ENCODE measurements around the gene KCNJ6. TPM values are rescaled to one million over a fixed set of nuclear protein-coding genes. Genes with fewer than 3 reads are reported as not detected.
A peak's percentile ranks its signal among the peaks of the same experiment; 100 is the strongest.

Gene KCNJ6
- total and polyA plus RNA-seq, 2 of the 8 experiments (the other 6 are each of a cell fraction or from before 2014, with no cell fraction given), result 0.51 to 1.2 TPM

DNA sequence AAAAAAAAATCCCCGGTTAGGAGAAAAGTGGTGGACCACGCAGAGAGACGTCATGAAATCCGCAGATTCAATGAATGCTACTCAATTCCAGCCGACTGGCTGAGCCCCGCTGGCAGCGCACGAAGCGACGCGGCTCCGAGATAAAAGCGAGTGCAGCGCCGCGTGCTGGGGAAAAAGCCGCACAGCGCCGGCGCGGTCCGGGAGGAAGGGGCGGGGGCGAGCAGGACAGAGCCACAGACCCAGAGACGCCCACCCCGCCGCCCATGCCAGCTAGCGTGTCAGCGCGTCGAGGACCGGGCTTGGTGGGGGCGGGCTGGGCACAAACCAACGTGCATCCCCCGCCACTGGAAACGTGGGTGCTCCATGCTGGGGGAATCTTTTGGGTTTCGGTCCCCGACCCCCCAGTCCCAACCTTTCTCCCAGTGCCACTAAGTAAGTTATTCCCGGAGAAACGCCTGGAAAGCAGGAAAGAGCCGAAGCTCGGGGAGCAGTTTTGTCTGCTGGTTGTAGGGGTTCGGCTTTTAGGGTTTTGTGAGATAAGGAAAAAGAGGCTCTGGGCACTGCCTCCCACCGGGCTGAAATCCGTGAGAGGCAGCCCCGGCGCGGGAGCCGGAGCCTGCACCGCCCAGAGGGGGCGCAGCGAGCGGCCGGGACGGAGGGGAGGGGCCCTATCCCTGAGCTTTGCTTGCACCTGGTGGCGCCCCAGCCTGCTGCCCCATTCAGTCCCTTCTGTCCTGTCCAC lies at the start of gene KCNJ6 (continued):
- TF ChIP-seq EGR1 (IDR thresholded peaks at IDR 0.05; ENCODE audit: borderline replicate concordance, low read depth, low read length) (peak; percentile 36; the same call in 1 of the 2 replicates), KDM1A (IDR thresholded peaks at IDR 0.05; ENCODE audit: borderline replicate concordance, low read length) (no peak), TAF7 (optimal IDR thresholded peaks at IDR 0.05; ENCODE audit: borderline replicate concordance, low read depth, low read length) (no peak), KDM4A (IDR thresholded peaks at IDR 0.05; ENCODE audit: low read depth, low read length, severe bottlenecking) (peak; percentile 90), CBX5 (IDR thresholded peaks at IDR 0.05; ENCODE audit: low read depth, low read length) (no peak), CBX8 (IDR thresholded peaks at IDR 0.05; ENCODE audit: borderline replicate concordance, low read depth, low read length) (no peak), TBP (IDR thresholded peaks at IDR 0.05; ENCODE audit: low read depth, low read length) (no peak), SAP30 (IDR thresholded peaks at IDR 0.05; ENCODE audit: insufficient read depth, insufficient replicate concordance, low read length) (no peak), CREB1 (IDR thresholded peaks at IDR 0.05) (peak; percentile 62), YY1 (IDR thresholded peaks at IDR 0.05; ENCODE audit: low read depth, low read length) (0 out of 2 replicates have a peak, but pooled peaks have one; percentile 5), NANOG (IDR thresholded peaks at IDR 0.05; ENCODE audit: insufficient read depth, low read depth, low read length, poor library complexity, severe bottlenecking) (no peak), CEBPB (IDR thresholded peaks at IDR 0.05; ENCODE audit: low read depth, low read length) (no peak), SRF (IDR thresholded peaks at IDR 0.05; ENCODE audit: low read depth, low read length) (no peak), TCF12 (IDR thresholded peaks at IDR 0.05; ENCODE audit: low read depth, low read length) (peak; percentile 83; the same call in 1 of the 2 replicates), HDAC2 (IDR thresholded peaks at IDR 0.05; ENCODE audit: borderline replicate concordance in 1 of 2, low read depth in 2 of 2, low read length in 2 of 2) (0 out of 4 replicates have a peak, but pooled peaks of 1 of the 2 experiments have one; percentile 59), SP4 (IDR thresholded peaks at IDR 0.05; ENCODE audit: low read length) (no peak), GABPA (IDR thresholded peaks at IDR 0.05; ENCODE audit: borderline replicate concordance, insufficient read depth, low read length) (0 out of 2 replicates have a peak, but pooled peaks have one; percentile 28)
- TF ChIP-seq, protein P1, sequence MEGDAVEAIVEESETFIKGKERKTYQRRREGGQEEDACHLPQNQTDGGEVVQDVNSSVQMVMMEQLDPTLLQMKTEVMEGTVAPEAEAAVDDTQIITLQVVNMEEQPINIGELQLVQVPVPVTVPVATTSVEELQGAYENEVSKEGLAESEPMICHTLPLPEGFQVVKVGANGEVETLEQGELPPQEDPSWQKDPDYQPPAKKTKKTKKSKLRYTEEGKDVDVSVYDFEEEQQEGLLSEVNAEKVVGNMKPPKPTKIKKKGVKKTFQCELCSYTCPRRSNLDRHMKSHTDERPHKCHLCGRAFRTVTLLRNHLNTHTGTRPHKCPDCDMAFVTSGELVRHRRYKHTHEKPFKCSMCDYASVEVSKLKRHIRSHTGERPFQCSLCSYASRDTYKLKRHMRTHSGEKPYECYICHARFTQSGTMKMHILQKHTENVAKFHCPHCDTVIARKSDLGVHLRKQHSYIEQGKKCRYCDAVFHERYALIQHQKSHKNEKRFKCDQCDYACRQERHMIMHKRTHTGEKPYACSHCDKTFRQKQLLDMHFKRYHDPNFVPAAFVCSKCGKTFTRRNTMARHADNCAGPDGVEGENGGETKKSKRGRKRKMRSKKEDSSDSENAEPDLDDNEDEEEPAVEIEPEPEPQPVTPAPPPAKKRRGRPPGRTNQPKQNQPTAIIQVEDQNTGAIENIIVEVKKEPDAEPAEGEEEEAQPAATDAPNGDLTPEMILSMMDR (IDR thresholded peaks at IDR 0.05; ENCODE audit: control extremely low read depth in 1 of 3, insufficient read depth in 1 of 3, low read depth in 1 of 3, low read length in 3 of 3), result peak; percentile 77 to 92 (median 83)
- TF ChIP-seq, protein P2, sequence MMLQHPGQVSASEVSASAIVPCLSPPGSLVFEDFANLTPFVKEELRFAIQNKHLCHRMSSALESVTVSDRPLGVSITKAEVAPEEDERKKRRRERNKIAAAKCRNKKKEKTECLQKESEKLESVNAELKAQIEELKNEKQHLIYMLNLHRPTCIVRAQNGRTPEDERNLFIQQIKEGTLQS (IDR thresholded peaks at IDR 0.05; ENCODE audit: insufficient read depth, low read depth, low read length), result no peak
- TF ChIP-seq, protein P3, sequence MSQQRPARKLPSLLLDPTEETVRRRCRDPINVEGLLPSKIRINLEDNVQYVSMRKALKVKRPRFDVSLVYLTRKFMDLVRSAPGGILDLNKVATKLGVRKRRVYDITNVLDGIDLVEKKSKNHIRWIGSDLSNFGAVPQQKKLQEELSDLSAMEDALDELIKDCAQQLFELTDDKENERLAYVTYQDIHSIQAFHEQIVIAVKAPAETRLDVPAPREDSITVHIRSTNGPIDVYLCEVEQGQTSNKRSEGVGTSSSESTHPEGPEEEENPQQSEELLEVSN (IDR thresholded peaks at IDR 0.05), result peak; percentile 69
